ENCODE data around the gene UST. TPM values are rescaled to one million over a fixed set of nuclear protein-coding genes. Genes with fewer than 3 reads are reported as not detected.

Gene UST
- total RNA-seq, 2 donors from 2014 or later = 1.1 to 2.7 TPM

- intact Hi-C loops (cut with DNase I) = no loop called here
- TF ChIP-seq CTCF (IDR thresholded peaks at IDR 0.05) = no peak
- Histone ChIP-seq H3K9me3 (no peaks in the 10 kb centered on the region), H3K27ac (no peak overlapping the region), H3K4me1 (no peaks in the 10 kb centered on the region), H3K9ac (ENCODE audit: low read depth in 2 of 2, low read length in 2 of 2) (no peak overlapping the region), H3K27me3 (no peaks in the 10 kb centered on the region), H3K36me3 (no peaks in the 10 kb centered on the region), H3K4me3 (no peak overlapping the region)
- DNase-seq = no peak
Measured at GRCh38 chr6:148980234-148980633, 233.4 kb downstream of the UST start.

- H3K36me3 ChIP-seq = no peaks in the 10 kb centered on the region
- intact Hi-C loops (cut with DNase I) = no loop called here
- H3K27me3 ChIP-seq = no peaks in the 10 kb centered on the region
- H3K9me3 ChIP-seq = no peaks in the 10 kb centered on the region
- no peak overlapping the region for H3K9ac ChIP-seq (ENCODE audit: low read depth in 2 of 2, low read length in 2 of 2)
- TF ChIP-seq CTCF (IDR thresholded peaks at IDR 0.05) = no peak
- H3K4me1 ChIP-seq = no peaks in the 10 kb centered on the region
- no peak overlapping the region for H3K4me3 ChIP-seq
- DNase-seq = no peak
- no peak overlapping the region for H3K27ac ChIP-seq
Measured at GRCh38 chr6:148981515-148981914, 234.7 kb downstream of the UST start.

GRCh38 chr6:148983101-148983761 is 236.4 kb downstream of the UST start:
- no peak for TF ChIP-seq CTCF (IDR thresholded peaks at IDR 0.05)
- Histone ChIP-seq H3K9ac (ENCODE audit: low read depth in 2 of 2, low read length in 2 of 2) (no peak overlapping the region), H3K27ac (no peak overlapping the region), H3K9me3 (no peaks in the 10 kb centered on the region), H3K4me1 (no peaks in the 10 kb centered on the region), H3K4me3 (no peak overlapping the region), H3K36me3 (no peaks in the 10 kb centered on the region), H3K27me3 (no peaks in the 10 kb centered on the region)
- DNase-seq = no peak
- intact Hi-C loops (cut with DNase I) = no loop called here

GRCh38 chr6:148983966-148984365 is 237.1 kb downstream of the UST start:
- Histone ChIP-seq H3K36me3 (no peaks in the 10 kb centered on the region), H3K27me3 (no peaks in the 10 kb centered on the region), H3K27ac (no peak overlapping the region), H3K9me3 (no peaks in the 10 kb centered on the region), H3K9ac (ENCODE audit: low read depth in 2 of 2, low read length in 2 of 2) (no peak overlapping the region), H3K4me1 (no peaks in the 10 kb centered on the region), H3K4me3 (no peak overlapping the region)
- no peak for DNase-seq
- no peak for TF ChIP-seq CTCF (IDR thresholded peaks at IDR 0.05)
- intact Hi-C loops (cut with DNase I) = no loop called here

- intact Hi-C loops (cut with DNase I) = no loop called here
- Histone ChIP-seq H3K27ac (no peak overlapping the region), H3K4me3 (no peak overlapping the region), H3K36me3 (no peaks in the 10 kb centered on the region), H3K9ac (ENCODE audit: low read depth in 2 of 2, low read length in 2 of 2) (no peak overlapping the region), H3K27me3 (no peaks in the 10 kb centered on the region), H3K4me1 (no peaks in the 10 kb centered on the region), H3K9me3 (no peaks in the 10 kb centered on the region)
- DNase-seq = no peak
- no peak for TF ChIP-seq CTCF (IDR thresholded peaks at IDR 0.05)
Measured at GRCh38 chr6:148984531-148985056, 237.8 kb downstream of the UST start.
